Mucosa of rectum (tissue), 2 donors: Measurements from ENCODE around the gene LCN10.
"Not testable (repeated sequence)": the region's sequence is repeated elsewhere in the genome, so short reads cannot be mapped to it uniquely, and the experiment has no call there.

Source experiments
- H3K27ac ChIP-seq, 2 donors: one replicate each; pipeline ENCODE4 v1.7.0; 2013; ENCODE audit warnings: inconsistent platforms in 2 of 2, low read depth in 2 of 2, low read length in 2 of 2
- H3K27me3 ChIP-seq, 2 donors: one replicate each; pipeline ENCODE4 v1.7.0; 2013; ENCODE audit warnings: low read length in 2 of 2; ENCODE audit not compliant: control insufficient read depth in 2 of 2, insufficient read depth in 2 of 2
- H3K36me3 ChIP-seq, 2 donors: one replicate each; pipeline ENCODE4 v1.7.0; 2013; ENCODE audit warnings: low read length in 2 of 2; ENCODE audit not compliant: control insufficient read depth in 2 of 2, insufficient read depth in 2 of 2
- H3K4me1 ChIP-seq, 2 donors: one replicate each; pipeline ENCODE4 v1.7.0; 2013; ENCODE audit warnings: low read length in 2 of 2, mild to moderate bottlenecking in 1 of 2; ENCODE audit not compliant: control insufficient read depth in 2 of 2, insufficient read depth in 2 of 2
- H3K4me3 ChIP-seq, 2 donors: one replicate each; pipeline ENCODE4 v1.7.0; 2013; ENCODE audit warnings: low read length in 2 of 2
- H3K9ac ChIP-seq, 2 donors: one replicate each; pipeline ENCODE4 v1.7.0; 2013; ENCODE audit warnings: low read length in 2 of 2, low read depth in 1 of 2, mild to moderate bottlenecking in 1 of 2
- H3K9me3 ChIP-seq, 2 donors: one replicate each; pipeline ENCODE4 v1.7.0; 2013; ENCODE audit warnings: low read length in 2 of 2; ENCODE audit not compliant: control insufficient read depth in 2 of 2
- donor health status: healthy.
- donor health status: Normal muscosa, but diverticular disease.

LCN10 gene

GRCh38 chr9:136712690-136713544 is 29.8 kb downstream of the LCN10 start:
- Histone ChIP-seq H3K27me3 (peaks cover 17 to 26% of the 10 kb centered on the region in 2 donors), H3K4me1 (no peaks in the 10 kb centered on the region), H3K27ac (no peak overlapping the region), H3K36me3 (no peaks in the 10 kb centered on the region), H3K4me3 (no peak overlapping the region), H3K9me3 (no peaks in the 10 kb centered on the region), H3K9ac (no peak overlapping the region)

GRCh38 chr9:136711751-136712689 is 30.7 kb downstream of the LCN10 start, which contains the start of gene DIPK1B:
Gene DIPK1B (plus strand): TSS chr9:136712572. CDS start chr9:136712666, 94 bp downstream.
- Histone ChIP-seq H3K9me3 (no peaks in the 10 kb centered on the region), H3K4me3 (peak within 1 kb of the TSS in 1 of 2 donors; percentile 5), H3K27me3 (peaks cover 17 to 29% of the 10 kb centered on the region in 2 donors), H3K27ac (no peak within 1 kb of the TSS), H3K36me3 (no peaks in the 10 kb centered on the region), H3K9ac (no peak within 1 kb of the TSS), H3K4me1 (no peaks in the 10 kb centered on the region)

GRCh38 chr9:136711219-136711648 is 31.5 kb downstream of the LCN10 start:
- not testable (repeated sequence) for H3K4me3 ChIP-seq, H3K4me1 ChIP-seq, H3K9ac ChIP-seq, H3K27ac ChIP-seq, H3K9me3 ChIP-seq, H3K36me3 ChIP-seq
- peaks cover 17 to 29% of the 10 kb centered on the region in 2 donors for H3K27me3 ChIP-seq

GRCh38 chr9:136710543-136710942 is 32.2 kb downstream of the LCN10 start:
- Histone ChIP-seq H3K27me3 (peaks cover 12 to 24% of the 10 kb centered on the region in 2 donors), H3K4me3 (no peak overlapping the region), H3K9me3 (no peaks in the 10 kb centered on the region), H3K36me3 (no peaks in the 10 kb centered on the region), H3K27ac (no peak overlapping the region), H3K4me1 (no peaks in the 10 kb centered on the region), H3K9ac (no peak overlapping the region)

GRCh38 chr9:136709454-136710109 is 33.2 kb downstream of the LCN10 start:
- no peak overlapping the region for H3K9ac ChIP-seq
- H3K27me3 ChIP-seq = peaks cover 12 to 20% of the 10 kb centered on the region in 2 donors
- H3K9me3 ChIP-seq = no peaks in the 10 kb centered on the region
- no peaks in the 10 kb centered on the region for H3K36me3 ChIP-seq
- H3K27ac ChIP-seq = no peak overlapping the region
- H3K4me3 ChIP-seq = no peak overlapping the region
- H3K4me1 ChIP-seq = no peaks in the 10 kb centered on the region

GRCh38 chr9:136707849-136708517 is 34.8 kb downstream of the LCN10 start:
- H3K9ac ChIP-seq = no peak overlapping the region
- no peak overlapping the region for H3K27ac ChIP-seq
- H3K9me3 ChIP-seq = no peaks in the 10 kb centered on the region
- H3K4me1 ChIP-seq = no peaks in the 10 kb centered on the region
- H3K4me3 ChIP-seq = no peak overlapping the region
- no peaks in the 10 kb centered on the region for H3K36me3 ChIP-seq
- peaks cover 5 to 13% of the 10 kb centered on the region in 2 donors for H3K27me3 ChIP-seq

- H3K9me3 ChIP-seq = no peaks in the 10 kb centered on the region
- no peaks in the 10 kb centered on the region for H3K4me1 ChIP-seq
- H3K4me3 ChIP-seq = no peak overlapping the region
- no peak overlapping the region for H3K9ac ChIP-seq
- no peak overlapping the region for H3K27ac ChIP-seq
- peaks cover 2 to 11% of the 10 kb centered on the region in 2 donors for H3K27me3 ChIP-seq
- no peaks in the 10 kb centered on the region for H3K36me3 ChIP-seq
Observed at GRCh38 chr9:136707011-136707410, 35.7 kb downstream of the LCN10 start.

- Histone ChIP-seq H3K27ac (no peak overlapping the region), H3K9me3 (no peaks in the 10 kb centered on the region), H3K9ac (no peak overlapping the region), H3K4me3 (no peak overlapping the region), H3K4me1 (peaks cover 2 to 5% of the 10 kb centered on the region in 2 donors), H3K27me3 (peaks cover 6 to 10% of the 10 kb centered on the region in 2 donors), H3K36me3 (no peaks in the 10 kb centered on the region)
Observed at GRCh38 chr9:136705564-136705963, 37.2 kb downstream of the LCN10 start.

GRCh38 chr9:136704741-136705140 is 38.0 kb downstream of the LCN10 start:
- H3K9me3 ChIP-seq, H3K9ac ChIP-seq, H3K4me3 ChIP-seq, H3K4me1 ChIP-seq, H3K36me3 ChIP-seq, H3K27ac ChIP-seq: not testable (repeated sequence)
- H3K27me3 ChIP-seq = peaks cover 9 to 12% of the 10 kb centered on the region in 2 donors
